Calu3 (cell line): ENCODE data around the gene ZDHHC24. TPM values are rescaled to one million over a fixed set of nuclear protein-coding genes. Genes with fewer than 3 reads are reported as not detected.

Source experiments
- BruUV-seq: library from RNA; stranded (reverse); fragments of 400-500 nt; replicated peaks from 2 replicates; lab custom pipeline; 2021; lab: Mats Ljungman, UMichigan
- CTCF ChIA-PET: fragments of 300-600 bp; sonication (Branson Sonifier 250); formaldehyde crosslinking; loops from one replicate; lab custom pipeline; 2022; ENCODE audit warnings: antibody characterized with exemption; lab: Charles Lee
- DNase-seq: peaks from one replicate; pipeline ENCODE4 v3.0.0; 2022
- H3K27ac Mint-ChIP-seq: one replicate; pipeline ENCODE4 v1.8.0; 2022; ENCODE audit warnings: mixed read lengths; ENCODE audit not compliant: unreplicated experiment
- H3K27me3 Mint-ChIP-seq: one replicate; pipeline ENCODE4 v1.8.0; 2022; ENCODE audit warnings: mixed read lengths; ENCODE audit not compliant: unreplicated experiment
- H3K36me3 Mint-ChIP-seq: one replicate; pipeline ENCODE4 v1.8.0; 2022; ENCODE audit warnings: mild to moderate bottlenecking, moderate library complexity, mixed read lengths; ENCODE audit not compliant: insufficient read depth, unreplicated experiment
- H3K4me1 Mint-ChIP-seq: one replicate; pipeline ENCODE4 v1.8.0; 2022; ENCODE audit warnings: mild to moderate bottlenecking, low read depth, mixed read lengths; ENCODE audit not compliant: unreplicated experiment
- H3K4me3 Mint-ChIP-seq: one replicate; pipeline ENCODE4 v1.8.0; 2022; ENCODE audit warnings: mild to moderate bottlenecking, low read depth, moderate library complexity, mixed read lengths; ENCODE audit not compliant: unreplicated experiment
- H3K9me3 Mint-ChIP-seq: one replicate; pipeline ENCODE4 v1.8.0; 2022; ENCODE audit warnings: low read depth, mixed read lengths; ENCODE audit not compliant: unreplicated experiment
- intact Hi-C: fragments of 100-400 bp; cut with micrococcal nuclease; formaldehyde crosslinking; loops from one replicate; pipeline ENCODE4 v1.10.0; 2022; ENCODE audit not compliant: unreplicated experiment
- total RNA-seq: library from RNA; stranded (reverse); gene quantifications from 2 replicates; pipeline ENCODE4 v1.2.3, GENCODE V29; 2022
- TF ChIP-seq, protein P1 (sequence below): fragments of 200-600 bp; IDR thresholded peaks from one replicate; pipeline ENCODE4 v1.8.0; 2022; ENCODE audit warnings: antibody characterized with exemption; ENCODE audit not compliant: unreplicated experiment

Gene ZDHHC24
- total RNA-seq, 1 experiment from 2014 or later, result 15.1 TPM

DNA sequence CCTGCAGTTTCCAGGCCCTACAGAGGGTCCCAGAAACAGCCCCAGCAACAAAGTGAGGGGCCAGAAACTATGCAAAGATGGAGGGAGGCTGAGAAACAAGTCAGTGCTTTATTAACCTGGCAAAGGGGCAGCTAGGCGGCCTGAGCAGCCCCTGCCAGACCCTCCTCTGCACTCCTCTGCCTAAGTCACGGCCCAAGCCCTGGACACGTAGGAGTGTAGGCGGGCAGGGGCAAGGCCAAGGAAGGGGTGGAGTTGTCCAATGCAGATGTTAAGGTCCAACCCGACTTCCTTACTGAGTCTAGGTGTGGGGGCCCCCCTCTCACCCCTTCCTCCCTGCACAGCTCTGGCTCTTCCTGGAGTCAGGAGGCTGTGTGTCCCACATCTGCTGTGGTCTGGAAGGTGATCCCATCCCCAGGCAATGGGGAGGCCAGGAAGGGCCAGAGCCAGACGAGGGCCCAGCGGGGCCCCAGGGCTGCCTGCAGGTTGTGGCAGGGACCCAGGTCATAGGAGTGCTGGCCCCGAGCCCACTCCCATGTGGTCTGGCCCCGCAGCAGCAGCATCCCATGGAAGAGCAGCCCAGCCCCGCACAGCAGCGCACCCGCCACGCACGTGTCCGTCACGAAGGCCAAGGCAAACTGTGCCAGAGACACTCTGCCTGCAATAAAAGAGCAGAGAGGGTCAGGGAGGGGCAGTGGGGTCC lies 6.5 kb downstream of the ZDHHC24 start:
- H3K4me3 Mint-ChIP-seq, result no peak overlapping the region
- no peaks in the 10 kb centered on the region for H3K9me3 Mint-ChIP-seq
- H3K4me1 Mint-ChIP-seq, result peaks cover 3% of the 10 kb centered on the region
- H3K36me3 Mint-ChIP-seq, result peaks cover 33% of the 10 kb centered on the region
- no peaks in the 10 kb centered on the region for H3K27me3 Mint-ChIP-seq
- CTCF ChIA-PET, result no interaction called here
- no TSS peak for BruUV-seq
- intact Hi-C loops, result no loop called here
- TF ChIP-seq, protein P1, sequence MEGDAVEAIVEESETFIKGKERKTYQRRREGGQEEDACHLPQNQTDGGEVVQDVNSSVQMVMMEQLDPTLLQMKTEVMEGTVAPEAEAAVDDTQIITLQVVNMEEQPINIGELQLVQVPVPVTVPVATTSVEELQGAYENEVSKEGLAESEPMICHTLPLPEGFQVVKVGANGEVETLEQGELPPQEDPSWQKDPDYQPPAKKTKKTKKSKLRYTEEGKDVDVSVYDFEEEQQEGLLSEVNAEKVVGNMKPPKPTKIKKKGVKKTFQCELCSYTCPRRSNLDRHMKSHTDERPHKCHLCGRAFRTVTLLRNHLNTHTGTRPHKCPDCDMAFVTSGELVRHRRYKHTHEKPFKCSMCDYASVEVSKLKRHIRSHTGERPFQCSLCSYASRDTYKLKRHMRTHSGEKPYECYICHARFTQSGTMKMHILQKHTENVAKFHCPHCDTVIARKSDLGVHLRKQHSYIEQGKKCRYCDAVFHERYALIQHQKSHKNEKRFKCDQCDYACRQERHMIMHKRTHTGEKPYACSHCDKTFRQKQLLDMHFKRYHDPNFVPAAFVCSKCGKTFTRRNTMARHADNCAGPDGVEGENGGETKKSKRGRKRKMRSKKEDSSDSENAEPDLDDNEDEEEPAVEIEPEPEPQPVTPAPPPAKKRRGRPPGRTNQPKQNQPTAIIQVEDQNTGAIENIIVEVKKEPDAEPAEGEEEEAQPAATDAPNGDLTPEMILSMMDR, result no peak
- no peak for DNase-seq
- H3K27ac Mint-ChIP-seq, result no peak overlapping the region

DNA sequence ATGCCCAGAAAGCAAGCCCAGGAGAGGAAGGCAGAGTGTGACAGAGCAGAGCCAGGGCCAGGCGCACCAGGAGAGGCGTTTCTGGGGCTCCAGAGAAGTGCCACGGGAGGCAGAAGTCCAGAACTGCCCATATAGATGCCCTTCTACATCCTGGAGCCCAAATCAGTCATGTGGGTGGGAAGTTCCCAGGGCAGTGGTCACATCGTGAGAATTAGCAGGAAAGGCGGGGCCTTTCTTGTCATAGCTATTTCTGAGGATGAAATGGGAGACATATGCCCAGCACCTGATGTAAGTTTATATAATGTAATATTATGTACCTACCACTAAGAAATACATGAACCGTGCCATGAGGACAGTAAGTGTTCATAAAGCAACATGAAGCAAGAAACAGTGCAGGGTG lies 13.1 kb downstream of the ZDHHC24 start:
- CTCF ChIA-PET, result no interaction called here
- intact Hi-C loops, result no loop called here
- Mint-ChIP-seq H3K27me3 (no peaks in the 10 kb centered on the region), H3K4me1 (no peaks in the 10 kb centered on the region), H3K27ac (no peak overlapping the region), H3K4me3 (no peak overlapping the region), H3K36me3 (peaks cover 18% of the 10 kb centered on the region), H3K9me3 (no peaks in the 10 kb centered on the region)
- TF ChIP-seq, protein P1, result no peak
- DNase-seq, result no peak
- BruUV-seq, result no TSS peak

DNA sequence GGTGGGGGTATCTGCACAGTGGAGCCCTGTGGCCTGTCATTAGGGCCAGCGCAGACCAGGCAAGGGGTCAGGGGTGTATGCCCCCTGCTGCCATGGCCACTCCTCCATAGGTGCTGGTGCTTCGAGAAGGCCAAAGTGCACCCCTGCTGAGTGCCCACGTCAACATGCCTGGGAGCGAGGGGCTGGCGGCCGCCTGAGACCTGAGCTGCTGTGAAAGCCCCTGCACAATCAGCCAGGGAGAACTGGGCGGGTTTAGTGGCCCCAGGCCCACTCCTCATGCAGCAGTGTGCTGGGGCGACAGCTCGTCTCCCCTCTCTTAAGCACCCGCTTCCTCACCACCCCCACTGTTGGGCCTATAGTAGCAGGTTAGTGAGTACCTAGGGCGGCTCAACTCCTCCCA lies 14.0 kb downstream of the ZDHHC24 start:
- DNase-seq, result no peak
- intact Hi-C loops, result no loop called here
- no peaks in the 10 kb centered on the region for H3K27me3 Mint-ChIP-seq
- no peak overlapping the region for H3K4me3 Mint-ChIP-seq
- peaks cover 14% of the 10 kb centered on the region for H3K36me3 Mint-ChIP-seq
- H3K27ac Mint-ChIP-seq, result no peak overlapping the region
- H3K9me3 Mint-ChIP-seq, result no peaks in the 10 kb centered on the region
- CTCF ChIA-PET, result no interaction called here
- H3K4me1 Mint-ChIP-seq, result no peaks in the 10 kb centered on the region
- TF ChIP-seq, protein P1, result no peak
- no TSS peak for BruUV-seq

DNA sequence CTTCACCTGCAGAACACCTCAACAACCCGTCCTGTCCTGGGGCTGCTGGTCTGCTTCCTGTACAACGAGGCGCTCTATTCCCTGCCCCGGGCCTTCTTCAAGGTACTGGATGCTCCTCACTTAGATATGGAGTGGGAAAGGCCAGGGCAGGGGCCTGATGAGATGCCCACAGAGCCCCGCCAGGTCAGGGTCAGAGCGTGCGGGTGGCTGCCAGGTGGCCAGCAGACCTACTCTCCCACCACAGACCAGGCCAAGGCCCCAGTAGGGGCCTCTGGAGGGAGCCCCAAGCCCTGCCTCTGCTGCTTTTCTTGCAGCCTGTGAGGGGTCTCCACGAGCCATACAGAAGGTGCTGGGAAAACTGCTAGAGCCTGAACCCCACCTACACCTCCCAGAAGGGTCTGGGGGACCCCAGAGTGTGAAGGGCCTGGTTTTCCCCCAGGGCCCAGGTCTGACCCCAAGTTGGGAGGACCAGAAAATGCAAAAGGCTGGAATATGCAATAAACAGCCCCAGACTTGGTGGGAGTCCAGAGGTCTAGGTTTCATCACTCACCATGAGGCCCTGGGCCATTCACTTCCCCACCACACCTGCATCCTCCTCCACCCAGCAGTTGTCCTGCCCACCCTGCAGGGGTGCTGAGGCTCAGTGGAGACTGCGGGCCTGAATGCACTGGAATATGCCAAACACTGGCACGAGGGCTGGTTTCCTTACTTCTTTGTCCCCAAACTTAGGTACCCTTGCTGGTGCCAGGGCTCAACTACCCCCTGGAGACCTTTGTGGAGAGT lies 14.7 kb downstream of the ZDHHC24 start:
- CTCF ChIA-PET, result no interaction called here
- H3K4me1 Mint-ChIP-seq, result no peaks in the 10 kb centered on the region
- BruUV-seq, result no TSS peak
- H3K27ac Mint-ChIP-seq, result no peak overlapping the region
- peaks cover 21% of the 10 kb centered on the region for H3K36me3 Mint-ChIP-seq
- H3K9me3 Mint-ChIP-seq, result no peaks in the 10 kb centered on the region
- H3K4me3 Mint-ChIP-seq, result no peak overlapping the region
- intact Hi-C loops, result no loop called here
- no peak for DNase-seq
- TF ChIP-seq, protein P1, result no peak
- H3K27me3 Mint-ChIP-seq, result no peaks in the 10 kb centered on the region
